ENCODE data around the gene GIMAP7. TPM values are rescaled to one million over a fixed set of nuclear protein-coding genes. Genes with fewer than 3 reads are reported as not detected.

The GIMAP7 gene
- total and polyA plus RNA-seq, 9 donors, result 2.3 to 30.3 (median 7.1) TPM

- Histone ChIP-seq H3K4me1 (ENCODE audit: insufficient read depth) (no peaks in the 10 kb centered on the region), H3K27me3 (no peaks in the 10 kb centered on the region), H3K9me3 (no peaks in the 10 kb centered on the region), H3K27ac (no peak overlapping the region), H3K4me3 (no peak overlapping the region), H3K36me3 (no peaks in the 10 kb centered on the region)
- intact Hi-C loops (cut with DNase I), result no loop called here
- TF ChIP-seq, protein P1, sequence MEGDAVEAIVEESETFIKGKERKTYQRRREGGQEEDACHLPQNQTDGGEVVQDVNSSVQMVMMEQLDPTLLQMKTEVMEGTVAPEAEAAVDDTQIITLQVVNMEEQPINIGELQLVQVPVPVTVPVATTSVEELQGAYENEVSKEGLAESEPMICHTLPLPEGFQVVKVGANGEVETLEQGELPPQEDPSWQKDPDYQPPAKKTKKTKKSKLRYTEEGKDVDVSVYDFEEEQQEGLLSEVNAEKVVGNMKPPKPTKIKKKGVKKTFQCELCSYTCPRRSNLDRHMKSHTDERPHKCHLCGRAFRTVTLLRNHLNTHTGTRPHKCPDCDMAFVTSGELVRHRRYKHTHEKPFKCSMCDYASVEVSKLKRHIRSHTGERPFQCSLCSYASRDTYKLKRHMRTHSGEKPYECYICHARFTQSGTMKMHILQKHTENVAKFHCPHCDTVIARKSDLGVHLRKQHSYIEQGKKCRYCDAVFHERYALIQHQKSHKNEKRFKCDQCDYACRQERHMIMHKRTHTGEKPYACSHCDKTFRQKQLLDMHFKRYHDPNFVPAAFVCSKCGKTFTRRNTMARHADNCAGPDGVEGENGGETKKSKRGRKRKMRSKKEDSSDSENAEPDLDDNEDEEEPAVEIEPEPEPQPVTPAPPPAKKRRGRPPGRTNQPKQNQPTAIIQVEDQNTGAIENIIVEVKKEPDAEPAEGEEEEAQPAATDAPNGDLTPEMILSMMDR (IDR thresholded peaks at IDR 0.05), result no peak
- TF ChIP-seq POLR2A (IDR thresholded peaks at IDR 0.05), result no peak
- no peak for TF ChIP-seq EP300 (IDR thresholded peaks at IDR 0.05)
- DNase-seq, result no peak
- 47 to 54% (median 50%) methylated on average over 3 of the region's 3 CpGs for WGBS, 3 donors
Observed at GRCh38 chr7:150564566-150564965, 49.9 kb downstream of the GIMAP7 start.

GRCh38 chr7:150565239-150565638 is 50.6 kb downstream of the GIMAP7 start:
- DNase-seq, result no peak
- WGBS, 3 donors, result 83 to 87% (median 84%) methylated on average over 7 of the region's 7 CpGs
- no peak overlapping the region for H3K4me3 ChIP-seq
- no peaks in the 10 kb centered on the region for H3K36me3 ChIP-seq
- H3K27ac ChIP-seq, result no peak overlapping the region
- TF ChIP-seq EP300 (IDR thresholded peaks at IDR 0.05) (no peak), POLR2A (IDR thresholded peaks at IDR 0.05) (no peak)
- TF ChIP-seq, protein P1 (IDR thresholded peaks at IDR 0.05), result no peak
- no peaks in the 10 kb centered on the region for H3K9me3 ChIP-seq
- no peaks in the 10 kb centered on the region for H3K27me3 ChIP-seq
- intact Hi-C loops (cut with DNase I), result loop anchor here in 1 of 4 donors (5.0 kb wide), 1 partner anchor 998 kb away; no protein-coding TSS in a partner anchor
- no peaks in the 10 kb centered on the region for H3K4me1 ChIP-seq (ENCODE audit: insufficient read depth)

- H3K36me3 ChIP-seq, result no peaks in the 10 kb centered on the region
- TF ChIP-seq POLR2A (IDR thresholded peaks at IDR 0.05) (no peak), EP300 (IDR thresholded peaks at IDR 0.05) (no peak)
- TF ChIP-seq, protein P1 (IDR thresholded peaks at IDR 0.05), result no peak
- WGBS, 3 donors, result 29 to 56% (median 47%) methylated on average over 3 of the region's 3 CpGs
- H3K4me3 ChIP-seq, result no peak overlapping the region
- H3K4me1 ChIP-seq (ENCODE audit: insufficient read depth), result no peaks in the 10 kb centered on the region
- no peak for DNase-seq
- intact Hi-C loops (cut with DNase I), result loop anchor here in 1 of 4 donors (5.0 kb wide), 1 partner anchor 999 kb away; no protein-coding TSS in a partner anchor
- H3K9me3 ChIP-seq, result no peaks in the 10 kb centered on the region
- no peaks in the 10 kb centered on the region for H3K27me3 ChIP-seq
- no peak overlapping the region for H3K27ac ChIP-seq
Observed at GRCh38 chr7:150566123-150566522, 51.5 kb downstream of the GIMAP7 start.

GRCh38 chr7:150566572-150566971 is 51.9 kb downstream of the GIMAP7 start:
- Histone ChIP-seq H3K36me3 (no peaks in the 10 kb centered on the region), H3K27me3 (no peaks in the 10 kb centered on the region), H3K9me3 (no peaks in the 10 kb centered on the region), H3K4me3 (no peak overlapping the region), H3K27ac (no peak overlapping the region), H3K4me1 (ENCODE audit: insufficient read depth) (no peaks in the 10 kb centered on the region)
- intact Hi-C loops (cut with DNase I), result loop anchor here in 1 of 4 donors (5.0 kb wide), 1 partner anchor 999 kb away; no protein-coding TSS in a partner anchor
- DNase-seq, result no peak
- no peak for TF ChIP-seq POLR2A (IDR thresholded peaks at IDR 0.05)
- TF ChIP-seq, protein P1 (IDR thresholded peaks at IDR 0.05), result no peak
- TF ChIP-seq EP300 (IDR thresholded peaks at IDR 0.05), result no peak
- 88 to 97% (median 94%) methylated on average over 1 of the region's 1 CpG for WGBS, 3 donors
